GM18520 (cell line): ENCODE results near the gene EIF2S1.
A peak's percentile ranks its signal among the peaks of the same experiment; 100 is the strongest.
"Not testable (repeated sequence)": the region's sequence is repeated elsewhere in the genome, so short reads cannot be mapped to it uniquely, and the experiment has no call there.

Source experiments
- ATAC-seq: cut with Tn5 transposase; IDR thresholded peaks from one replicate; pipeline ENCODE4 v1.9.1; 2021; ENCODE audit not compliant: unreplicated experiment

The EIF2S1 gene

GRCh38 chr14:67371247-67372148 is 11.4 kb downstream of the EIF2S1 start:
- ATAC-seq: no peak

- ATAC-seq: no peak
Measured at GRCh38 chr14:67372833-67373232, 12.7 kb downstream of the EIF2S1 start.

GRCh38 chr14:67373347-67373746 is 13.2 kb downstream of the EIF2S1 start:
- ATAC-seq: peak; percentile 72

GRCh38 chr14:67377916-67378315 is 17.8 kb downstream of the EIF2S1 start:
- ATAC-seq: no peak

- no peak for ATAC-seq
Measured at GRCh38 chr14:67385120-67385519, 25.0 kb downstream of the EIF2S1 start.

- ATAC-seq: no peak
Measured at GRCh38 chr14:67385618-67386017, 25.5 kb downstream of the EIF2S1 start.

GRCh38 chr14:67387195-67387594 is 27.1 kb downstream of the EIF2S1 start:
- ATAC-seq: no peak

GRCh38 chr14:67389275-67389674 is 29.1 kb downstream of the EIF2S1 start:
- no peak for ATAC-seq

- no peak for ATAC-seq
Measured at GRCh38 chr14:67389811-67390534, 29.8 kb downstream of the EIF2S1 start.

- no peak for ATAC-seq
Measured at GRCh38 chr14:67391268-67391667, 31.1 kb downstream of the EIF2S1 start.

- no peak for ATAC-seq
Measured at GRCh38 chr14:67392123-67392522, 32.0 kb downstream of the EIF2S1 start.

- ATAC-seq: no peak
Measured at GRCh38 chr14:67392800-67393199, 32.7 kb downstream of the EIF2S1 start.

GRCh38 chr14:67393689-67394088 is 33.6 kb downstream of the EIF2S1 start:
- no peak for ATAC-seq

GRCh38 chr14:67395086-67395875 is 35.2 kb downstream of the EIF2S1 start:
- no peak for ATAC-seq

- no peak for ATAC-seq
Measured at GRCh38 chr14:67395876-67396189, 35.7 kb downstream of the EIF2S1 start.

- ATAC-seq: no peak
Measured at GRCh38 chr14:67396381-67396970, 36.3 kb downstream of the EIF2S1 start.

GRCh38 chr14:67397536-67397935 is 37.4 kb downstream of the EIF2S1 start:
- no peak for ATAC-seq

- no peak for ATAC-seq
Measured at GRCh38 chr14:67400434-67400833, 40.3 kb downstream of the EIF2S1 start.

- ATAC-seq: no peak
Measured at GRCh38 chr14:67405771-67406170, 45.6 kb downstream of the EIF2S1 start.

GRCh38 chr14:67408122-67408801 is 48.1 kb downstream of the EIF2S1 start:
- not testable (repeated sequence) for ATAC-seq

- ATAC-seq: no peak
Measured at GRCh38 chr14:67409461-67409860, 49.3 kb downstream of the EIF2S1 start.
